Left ventricle myocardium inferior (tissue), 1 donor: ENCODE results near the gene RAN. TPM values are rescaled to one million over a fixed set of nuclear protein-coding genes. Genes with fewer than 3 reads are reported as not detected.
A peak's percentile ranks its signal among the peaks of the same experiment; 100 is the strongest.

Experiments
- DNase-seq: peaks from one replicate; pipeline ENCODE4 v3.0.0-alpha.2; 2020
- H3K27ac ChIP-seq: fragments of 200-600 bp; replicated peaks from 2 replicates; pipeline ENCODE4 v1.8.0; 2021
- H3K27me3 ChIP-seq: fragments of 200-600 bp; 2 replicates; pipeline ENCODE4 v1.8.0; 2021; ENCODE audit warnings: low read depth
- H3K36me3 ChIP-seq: fragments of 200-600 bp; 2 replicates; pipeline ENCODE4 v1.8.0; 2021
- H3K4me1 ChIP-seq: fragments of 200-600 bp; 2 replicates; pipeline ENCODE4 v1.8.0; 2021
- H3K4me3 ChIP-seq: fragments of 200-600 bp; 2 replicates; pipeline ENCODE4 v1.8.0; 2021; ENCODE audit warnings: mild to moderate bottlenecking, moderate library complexity
- H3K9me3 ChIP-seq: fragments of 200-600 bp; replicated peaks from 2 replicates; pipeline ENCODE4 v1.8.0; 2021
- intact Hi-C: fragments of 100-400 bp; cut with micrococcal nuclease; formaldehyde crosslinking; loops from one replicate; pipeline ENCODE4 v1.11.0; 2022
- total RNA-seq: library from RNA; stranded (reverse); fragmentation: NEBNext Ultra II Directional; extraction: Animal tissue kit (Norgen Biotek cat#: 25700); gene quantifications from one replicate; pipeline ENCODE4 v1.2.1, GENCODE V29; 2021
- TF ChIP-seq, protein P1 (sequence below): fragments of 200-600 bp; IDR thresholded peaks from 2 replicates; pipeline ENCODE4 v1.8.0; 2021; ENCODE audit warnings: antibody characterized with exemption, mild to moderate bottlenecking, borderline replicate concordance
- donor health status: DM: no; HTN: yes; CAD: no; lungs with severe emphysema.

RAN gene
- total RNA-seq, 1 donor from 2014 or later = 246 TPM

DNA sequence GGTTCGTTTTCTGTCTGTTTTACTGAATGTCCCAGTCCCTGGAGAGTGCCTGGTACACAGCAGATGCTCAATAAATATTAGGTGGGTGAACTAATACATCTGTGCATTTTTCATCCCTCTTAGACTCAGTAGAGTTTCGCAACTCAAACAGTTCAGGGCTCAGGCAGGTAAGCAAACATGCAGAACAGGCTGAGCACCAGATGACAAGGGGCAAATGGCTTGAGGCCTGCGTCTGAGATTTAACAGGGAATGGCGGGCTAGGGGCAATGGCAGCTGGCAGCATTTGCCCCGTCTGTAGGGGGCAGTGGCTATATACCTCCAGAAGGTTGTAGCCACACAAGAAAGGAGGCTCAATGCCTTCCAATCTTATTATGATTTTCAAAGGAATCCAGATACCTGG is 8.6 kb upstream of the RAN start:
- no peak for DNase-seq
- Histone ChIP-seq H3K27ac (no peak overlapping the region), H3K4me1 (no peaks in the 10 kb centered on the region), H3K4me3 (no peak overlapping the region), H3K9me3 (peaks cover 11% of the 10 kb centered on the region), H3K27me3 (no peaks in the 10 kb centered on the region), H3K36me3 (no peaks in the 10 kb centered on the region)
- TF ChIP-seq, protein P1, sequence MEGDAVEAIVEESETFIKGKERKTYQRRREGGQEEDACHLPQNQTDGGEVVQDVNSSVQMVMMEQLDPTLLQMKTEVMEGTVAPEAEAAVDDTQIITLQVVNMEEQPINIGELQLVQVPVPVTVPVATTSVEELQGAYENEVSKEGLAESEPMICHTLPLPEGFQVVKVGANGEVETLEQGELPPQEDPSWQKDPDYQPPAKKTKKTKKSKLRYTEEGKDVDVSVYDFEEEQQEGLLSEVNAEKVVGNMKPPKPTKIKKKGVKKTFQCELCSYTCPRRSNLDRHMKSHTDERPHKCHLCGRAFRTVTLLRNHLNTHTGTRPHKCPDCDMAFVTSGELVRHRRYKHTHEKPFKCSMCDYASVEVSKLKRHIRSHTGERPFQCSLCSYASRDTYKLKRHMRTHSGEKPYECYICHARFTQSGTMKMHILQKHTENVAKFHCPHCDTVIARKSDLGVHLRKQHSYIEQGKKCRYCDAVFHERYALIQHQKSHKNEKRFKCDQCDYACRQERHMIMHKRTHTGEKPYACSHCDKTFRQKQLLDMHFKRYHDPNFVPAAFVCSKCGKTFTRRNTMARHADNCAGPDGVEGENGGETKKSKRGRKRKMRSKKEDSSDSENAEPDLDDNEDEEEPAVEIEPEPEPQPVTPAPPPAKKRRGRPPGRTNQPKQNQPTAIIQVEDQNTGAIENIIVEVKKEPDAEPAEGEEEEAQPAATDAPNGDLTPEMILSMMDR = no peak
- intact Hi-C loops = no loop called here

DNA sequence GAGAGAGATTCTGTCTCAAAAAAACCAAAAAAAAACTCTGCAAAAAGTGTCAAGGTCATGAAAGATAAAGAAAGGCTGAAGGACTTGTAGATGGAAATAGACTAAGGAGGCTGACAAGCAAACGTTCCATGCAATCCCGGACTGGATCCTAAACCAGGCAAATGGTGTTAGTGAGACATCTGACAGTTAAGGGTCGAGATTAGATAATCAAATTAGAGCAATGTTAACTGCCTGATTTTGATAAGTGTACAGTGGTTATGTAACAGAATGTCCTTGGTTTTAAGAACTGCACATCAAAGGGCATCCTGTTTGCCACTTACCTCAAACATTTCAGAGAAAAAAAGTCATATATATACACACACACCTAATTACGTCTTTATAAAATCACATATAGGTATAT is 3.5 kb upstream of the RAN start:
- H3K27ac ChIP-seq = no peak overlapping the region
- peaks cover 8% of the 10 kb centered on the region for H3K36me3 ChIP-seq
- H3K9me3 ChIP-seq = peaks cover 11% of the 10 kb centered on the region
- intact Hi-C loops = no loop called here
- TF ChIP-seq, protein P1 = no peak
- H3K4me3 ChIP-seq = no peak overlapping the region
- no peak for DNase-seq
- peaks cover 21% of the 10 kb centered on the region for H3K4me1 ChIP-seq
- no peaks in the 10 kb centered on the region for H3K27me3 ChIP-seq

DNA sequence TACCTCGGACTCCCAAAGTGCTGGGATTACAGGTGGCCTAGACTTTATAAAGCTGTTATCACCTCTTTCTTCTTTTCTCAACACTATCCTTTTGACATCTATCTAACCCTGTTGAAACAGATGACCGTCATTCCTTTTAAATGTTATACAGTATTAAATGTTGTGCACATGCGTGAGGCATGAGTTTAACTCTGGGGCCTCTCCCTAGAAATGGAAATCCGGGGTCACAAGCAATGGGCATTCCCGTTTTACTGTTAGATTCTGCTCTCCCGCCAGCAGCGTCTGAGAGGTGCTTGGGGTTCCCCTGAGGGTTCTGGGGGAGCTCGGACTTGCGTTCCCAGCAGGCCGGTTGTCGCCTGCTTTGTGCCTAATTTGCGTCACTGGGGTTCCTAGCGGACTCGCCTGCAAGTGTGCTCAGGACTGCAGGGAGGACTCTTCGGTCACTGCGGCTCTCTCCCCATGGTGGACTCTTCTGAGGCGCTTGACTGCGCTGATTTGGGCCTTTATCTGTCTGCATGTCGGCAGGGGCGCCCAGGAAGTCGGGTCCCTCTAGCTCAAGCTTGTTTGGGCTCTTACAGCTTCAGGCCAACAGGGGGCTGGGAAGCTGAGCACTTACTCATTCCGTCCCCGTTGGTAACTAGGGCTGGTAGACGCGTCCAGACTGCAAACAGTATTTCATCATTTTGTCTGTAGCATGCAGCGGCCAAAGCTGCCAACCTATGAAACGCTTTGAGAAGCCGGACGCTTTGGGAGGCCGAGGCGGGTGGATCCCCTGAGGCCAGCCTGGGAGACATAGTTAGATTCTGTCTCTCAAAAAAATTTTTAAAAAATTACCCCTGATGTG is 1.2 kb upstream of the RAN start:
- Histone ChIP-seq H3K27ac (peak overlapping the region; percentile 93), H3K9me3 (peaks cover 11% of the 10 kb centered on the region), H3K36me3 (peaks cover 30% of the 10 kb centered on the region), H3K4me1 (peaks cover 37% of the 10 kb centered on the region), H3K4me3 (peak overlapping the region; percentile 85), H3K27me3 (no peaks in the 10 kb centered on the region)
- peak; percentile 53 for DNase-seq
- intact Hi-C loops = no loop called here
- TF ChIP-seq, protein P1 = peak; percentile 54

DNA sequence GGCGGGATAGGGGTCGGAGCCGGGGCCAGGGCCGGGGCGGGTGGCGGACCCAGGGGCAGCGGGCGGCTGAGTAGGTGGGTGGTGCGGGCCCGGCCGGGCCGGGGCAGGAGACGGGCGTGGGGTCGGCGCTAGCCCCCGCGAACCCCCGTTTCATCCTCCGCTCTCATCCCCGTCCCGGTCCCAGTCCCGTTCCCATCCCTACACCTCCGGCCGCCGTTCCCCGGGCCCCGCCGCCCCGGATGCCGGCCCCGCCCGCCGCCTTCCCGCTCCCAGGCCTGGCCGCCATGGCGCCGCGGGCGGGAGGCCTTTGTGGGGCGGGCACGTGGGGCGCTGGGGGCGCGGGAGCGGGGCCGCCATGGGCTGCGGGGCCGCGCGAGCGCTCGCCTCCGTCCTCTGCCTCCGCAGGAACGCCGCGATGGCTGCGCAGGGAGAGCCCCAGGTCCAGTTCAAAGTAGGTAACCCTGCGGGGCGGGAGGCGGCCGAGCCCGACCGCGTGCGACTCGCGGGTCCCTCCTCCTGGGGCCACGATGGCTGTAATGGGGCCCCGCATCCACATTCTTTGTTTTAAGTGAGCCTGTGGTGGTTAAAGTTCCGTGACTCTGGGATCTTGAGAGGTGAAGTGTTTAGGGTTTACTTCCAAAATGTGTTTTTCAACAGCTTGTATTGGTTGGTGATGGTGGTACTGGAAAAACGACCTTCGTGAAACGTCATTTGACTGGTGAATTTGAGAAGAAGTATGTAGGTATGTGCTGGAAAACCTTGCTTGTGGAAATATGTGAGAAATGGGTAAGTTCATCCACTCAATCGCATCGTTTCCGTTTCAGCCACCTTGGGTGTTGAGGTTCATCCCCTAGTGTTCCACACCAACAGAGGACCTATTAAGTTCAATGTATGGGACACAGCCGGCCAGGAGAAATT is 572 bp downstream of the RAN start:
- Histone ChIP-seq H3K27ac (peak overlapping the region; percentile 93), H3K27me3 (no peaks in the 10 kb centered on the region), H3K4me3 (peak overlapping the region; percentile 85), H3K9me3 (peaks cover 7% of the 10 kb centered on the region), H3K4me1 (peaks cover 37% of the 10 kb centered on the region), H3K36me3 (peaks cover 42% of the 10 kb centered on the region)
- TF ChIP-seq, protein P1 = no peak
- intact Hi-C loops = no loop called here
- DNase-seq = peak; percentile 29

- Histone ChIP-seq H3K27ac (no peak overlapping the region), H3K27me3 (no peaks in the 10 kb centered on the region), H3K4me1 (peaks cover 37% of the 10 kb centered on the region), H3K4me3 (peak overlapping the region; percentile 85), H3K9me3 (no peaks in the 10 kb centered on the region), H3K36me3 (peaks cover 42% of the 10 kb centered on the region)
- TF ChIP-seq, protein P1 = no peak
- intact Hi-C loops = no loop called here
- no peak for DNase-seq
Measured at GRCh38 chr12:130873106-130873795, 1.4 kb downstream of the RAN start.
